Posterior cingulate gyrus (tissue), 11 donors: ENCODE results near the gene TMEM98.
"Not testable (repeated sequence)": the region's sequence is repeated elsewhere in the genome, so short reads cannot be mapped to it uniquely, and the experiment has no call there.

Source experiments
- DNase-seq, 10 donors: peaks; one replicate each; pipeline versions ENCODE4 v3.0.0 to v3.0.0-alpha.2; 2020 to 2021; ENCODE audit warnings: mixed read lengths in 3 of 10
- intact Hi-C: fragments of 100-400 bp; cut with DNase I; formaldehyde crosslinking; loops from one replicate; pipeline ENCODE4 v1.15.1; 2023

TMEM98 gene

GRCh38 chr17:32927724-32928585, at the start of gene TMEM98:
Gene TMEM98, plus strand, starts transcription at chr17:32928153. Its CDS starts 3,376 bp downstream, at chr17:32931529.
- DNase-seq = peak in 9 of 10 donors; percentile 47 to 94 (median 59)
- intact Hi-C loops = loop anchor here (5.0 kb wide), 1 partner anchor 51 kb away; the partner anchor contains the start of gene MYO1D

- peak in 8 of 10 donors; percentile 46 to 91 (median 56) for DNase-seq
- intact Hi-C loops = loop anchor here (5.0 kb wide), 1 partner anchor 49 kb away; the partner anchor contains the start of gene TMEM98
Observed at GRCh38 chr17:32878211-32878610, 49.7 kb upstream of the TMEM98 start.

- DNase-seq = no peak
- intact Hi-C loops = loop anchor here (5.0 kb wide), 1 partner anchor 48 kb away; the partner anchor contains the start of gene TMEM98
Observed at GRCh38 chr17:32879134-32879533, 48.8 kb upstream of the TMEM98 start.

GRCh38 chr17:32880671-32881453, 47.1 kb upstream of the TMEM98 start:
- no peak for DNase-seq
- intact Hi-C loops = no loop called here

- no peak for DNase-seq
- intact Hi-C loops = no loop called here
Observed at GRCh38 chr17:32882029-32882428, 45.9 kb upstream of the TMEM98 start.

GRCh38 chr17:32882734-32883133, 45.2 kb upstream of the TMEM98 start:
- peak in 5 of 10 donors; percentile 12 to 82 (median 46) for DNase-seq
- intact Hi-C loops = no loop called here

- intact Hi-C loops, DNase-seq: not testable (repeated sequence)
Observed at GRCh38 chr17:32886951-32887350, 41.0 kb upstream of the TMEM98 start.

GRCh38 chr17:32887410-32887809, 40.5 kb upstream of the TMEM98 start:
- intact Hi-C loops, DNase-seq: not testable (repeated sequence)

- intact Hi-C loops = no loop called here
Observed at GRCh38 chr17:32894245-32894644, 33.7 kb upstream of the TMEM98 start.

GRCh38 chr17:32896647-32897258, 31.2 kb upstream of the TMEM98 start:
- intact Hi-C loops = no loop called here
- DNase-seq = no peak

More at GRCh38 chr17:32894245-32894644, 33.7 kb upstream of the TMEM98 start:
- DNase-seq = no peak

- intact Hi-C loops = no loop called here
- no peak for DNase-seq
Observed at GRCh38 chr17:32899236-32900013, 28.5 kb upstream of the TMEM98 start.

- intact Hi-C loops = no loop called here
- no peak for DNase-seq
Observed at GRCh38 chr17:32901743-32902142, 26.2 kb upstream of the TMEM98 start.

GRCh38 chr17:32903774-32904673, 23.9 kb upstream of the TMEM98 start:
- no peak for DNase-seq
- intact Hi-C loops = no loop called here

GRCh38 chr17:32904891-32905290, 23.1 kb upstream of the TMEM98 start:
- no peak for DNase-seq
- intact Hi-C loops = no loop called here

GRCh38 chr17:32907583-32907982, 20.4 kb upstream of the TMEM98 start:
- intact Hi-C loops = no loop called here
- no peak for DNase-seq

GRCh38 chr17:32909787-32910369, 18.1 kb upstream of the TMEM98 start:
- intact Hi-C loops = no loop called here
- DNase-seq = peak in 7 of 10 donors; percentile 28 to 90 (median 67)

- intact Hi-C loops = no loop called here
- DNase-seq = no peak
Observed at GRCh38 chr17:32910769-32911168, 17.2 kb upstream of the TMEM98 start.

- DNase-seq = no peak
- intact Hi-C loops = loop anchor here (2.0 kb wide), 1 partner anchor 130 kb away; no protein-coding TSS in a partner anchor
Observed at GRCh38 chr17:32912218-32912897, 15.6 kb upstream of the TMEM98 start.
